C4-2B (cell line): ENCODE data around the gene KIF25.

Experiments used
- CTCF ChIP-seq: fragments of 450-650 bp; conservative IDR thresholded peaks from 2 replicates; pipeline ENCODE4 v1.5.1; 2017; ENCODE audit warnings: mild to moderate bottlenecking
- ZFX ChIP-seq: fragments of 450-650 bp; IDR thresholded peaks from 2 replicates; pipeline ENCODE4 v1.6.1; 2017

- TF ChIP-seq CTCF (no peak), ZFX (no peak)
These were observed 15.5 kb upstream of the KIF25 start for GRCh38 chr6:167981916-167982462.
